HEK293 (cell line): Measurements from ENCODE around the gene CYB561A3.

Experiments used
- CTCF ChIP-seq: fragments of 450-650 bp; formaldehyde crosslinking; IDR thresholded peaks from 2 replicates; pipeline ENCODE4 v1.5.1; 2016; ENCODE audit warnings: missing biosample characterization, missing genetic modification characterization
- KLF10 ChIP-seq: fragments of 450-650 bp; IDR thresholded peaks from 2 replicates; pipeline ENCODE4 v1.5.1; 2018; ENCODE audit warnings: missing biosample characterization, mild to moderate bottlenecking, missing genetic modification characterization
- REPIN1 ChIP-seq: fragments of 450-650 bp; formaldehyde crosslinking; IDR thresholded peaks from 2 replicates; pipeline ENCODE4 v1.5.1; 2017; ENCODE audit warnings: missing biosample characterization, missing genetic modification characterization, low read depth
- REST ChIP-seq: fragments of 450-650 bp; formaldehyde crosslinking; IDR thresholded peaks from 2 replicates; pipeline ENCODE4 v1.5.1; 2016; ENCODE audit warnings: missing biosample characterization, missing genetic modification characterization
- SETDB1 ChIP-seq: IDR thresholded peaks from one replicate; pipeline ENCODE4 v1.6.1; 2017; ENCODE audit warnings: mild to moderate bottlenecking, low read length, moderate library complexity, mixed read lengths; ENCODE audit not compliant: insufficient read length
- ZNF155 ChIP-seq: fragments of 450-650 bp; formaldehyde crosslinking; IDR thresholded peaks from 2 replicates; pipeline ENCODE4 v1.5.1; 2016; ENCODE audit warnings: missing biosample characterization, missing genetic modification characterization
- ZNF184 ChIP-seq: fragments of 450-650 bp; IDR thresholded peaks from 2 replicates; pipeline ENCODE4 v1.5.1; 2018; ENCODE audit warnings: missing biosample characterization, mild to moderate bottlenecking, missing genetic modification characterization
- ZNF433 ChIP-seq: fragments of 450-650 bp; formaldehyde crosslinking; IDR thresholded peaks from 2 replicates; pipeline ENCODE4 v1.5.1; 2016; ENCODE audit warnings: missing biosample characterization, missing genetic modification characterization, low read depth
- TF ChIP-seq, protein P1 (sequence below): fragments of 450-650 bp; formaldehyde crosslinking; IDR thresholded peaks from 2 replicates; pipeline ENCODE4 v1.5.1; 2016; ENCODE audit warnings: missing biosample characterization, missing genetic modification characterization
- TF ChIP-seq, protein P2 (sequence below): fragments of 450-650 bp; formaldehyde crosslinking; IDR thresholded peaks from 2 replicates; pipeline ENCODE4 v1.5.1; 2017; ENCODE audit warnings: missing biosample characterization, missing genetic modification characterization

- no peak for TF ChIP-seq CTCF (tag by site-specific recombination)
- TF ChIP-seq ZNF155 (tag by site-specific recombination) = no peak
- TF ChIP-seq REPIN1 (tag by site-specific recombination) = no peak
- TF ChIP-seq ZNF433 (tag by site-specific recombination) = no peak
- TF ChIP-seq REST (tag by site-specific recombination) = no peak
- no peak for TF ChIP-seq KLF10 (tag by site-specific recombination)
- TF ChIP-seq, protein P1, sequence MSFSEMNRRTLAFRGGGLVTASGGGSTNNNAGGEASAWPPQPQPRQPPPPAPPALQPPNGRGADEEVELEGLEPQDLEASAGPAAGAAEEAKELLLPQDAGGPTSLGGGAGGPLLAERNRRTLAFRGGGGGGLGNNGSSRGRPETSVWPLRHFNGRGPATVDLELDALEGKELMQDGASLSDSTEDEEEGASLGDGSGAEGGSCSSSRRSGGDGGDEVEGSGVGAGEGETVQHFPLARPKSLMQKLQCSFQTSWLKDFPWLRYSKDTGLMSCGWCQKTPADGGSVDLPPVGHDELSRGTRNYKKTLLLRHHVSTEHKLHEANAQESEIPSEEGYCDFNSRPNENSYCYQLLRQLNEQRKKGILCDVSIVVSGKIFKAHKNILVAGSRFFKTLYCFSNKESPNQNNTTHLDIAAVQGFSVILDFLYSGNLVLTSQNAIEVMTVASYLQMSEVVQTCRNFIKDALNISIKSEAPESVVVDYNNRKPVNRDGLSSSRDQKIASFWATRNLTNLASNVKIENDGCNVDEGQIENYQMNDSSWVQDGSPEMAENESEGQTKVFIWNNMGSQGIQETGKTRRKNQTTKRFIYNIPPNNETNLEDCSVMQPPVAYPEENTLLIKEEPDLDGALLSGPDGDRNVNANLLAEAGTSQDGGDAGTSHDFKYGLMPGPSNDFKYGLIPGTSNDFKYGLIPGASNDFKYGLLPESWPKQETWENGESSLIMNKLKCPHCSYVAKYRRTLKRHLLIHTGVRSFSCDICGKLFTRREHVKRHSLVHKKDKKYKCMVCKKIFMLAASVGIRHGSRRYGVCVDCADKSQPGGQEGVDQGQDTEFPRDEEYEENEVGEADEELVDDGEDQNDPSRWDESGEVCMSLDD (tag by site-specific recombination) = no peak
- no peak for TF ChIP-seq ZNF184 (tag by site-specific recombination)
- TF ChIP-seq SETDB1 = no peak
- TF ChIP-seq, protein P2, sequence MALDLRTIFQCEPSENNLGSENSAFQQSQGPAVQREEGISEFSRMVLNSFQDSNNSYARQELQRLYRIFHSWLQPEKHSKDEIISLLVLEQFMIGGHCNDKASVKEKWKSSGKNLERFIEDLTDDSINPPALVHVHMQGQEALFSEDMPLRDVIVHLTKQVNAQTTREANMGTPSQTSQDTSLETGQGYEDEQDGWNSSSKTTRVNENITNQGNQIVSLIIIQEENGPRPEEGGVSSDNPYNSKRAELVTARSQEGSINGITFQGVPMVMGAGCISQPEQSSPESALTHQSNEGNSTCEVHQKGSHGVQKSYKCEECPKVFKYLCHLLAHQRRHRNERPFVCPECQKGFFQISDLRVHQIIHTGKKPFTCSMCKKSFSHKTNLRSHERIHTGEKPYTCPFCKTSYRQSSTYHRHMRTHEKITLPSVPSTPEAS = no peak
These were observed 22.7 kb downstream of the CYB561A3 start for GRCh38 chr11:61338783-61339489.
